Forelimb muscle (tissue), 1 donor: ENCODE measurements around the gene C1QTNF6. TPM values are rescaled to one million over a fixed set of nuclear protein-coding genes. Genes with fewer than 3 reads are reported as not detected.

Experiments
- DNase-seq: peaks from one replicate; pipeline ENCODE4 v3.0.0-alpha.2; 2013; ENCODE audit warnings: low read depth
- polyA plus RNA-seq: library from polyadenylated mRNA; unstranded; fragments of 120-200 nt; gene quantifications from one replicate; pipeline ENCODE4 v1.2.1, GENCODE V29; 2013; ENCODE audit not compliant: insufficient read length

C1QTNF6 gene
- polyA plus RNA-seq, 1 donor = 14.8 TPM

DNA sequence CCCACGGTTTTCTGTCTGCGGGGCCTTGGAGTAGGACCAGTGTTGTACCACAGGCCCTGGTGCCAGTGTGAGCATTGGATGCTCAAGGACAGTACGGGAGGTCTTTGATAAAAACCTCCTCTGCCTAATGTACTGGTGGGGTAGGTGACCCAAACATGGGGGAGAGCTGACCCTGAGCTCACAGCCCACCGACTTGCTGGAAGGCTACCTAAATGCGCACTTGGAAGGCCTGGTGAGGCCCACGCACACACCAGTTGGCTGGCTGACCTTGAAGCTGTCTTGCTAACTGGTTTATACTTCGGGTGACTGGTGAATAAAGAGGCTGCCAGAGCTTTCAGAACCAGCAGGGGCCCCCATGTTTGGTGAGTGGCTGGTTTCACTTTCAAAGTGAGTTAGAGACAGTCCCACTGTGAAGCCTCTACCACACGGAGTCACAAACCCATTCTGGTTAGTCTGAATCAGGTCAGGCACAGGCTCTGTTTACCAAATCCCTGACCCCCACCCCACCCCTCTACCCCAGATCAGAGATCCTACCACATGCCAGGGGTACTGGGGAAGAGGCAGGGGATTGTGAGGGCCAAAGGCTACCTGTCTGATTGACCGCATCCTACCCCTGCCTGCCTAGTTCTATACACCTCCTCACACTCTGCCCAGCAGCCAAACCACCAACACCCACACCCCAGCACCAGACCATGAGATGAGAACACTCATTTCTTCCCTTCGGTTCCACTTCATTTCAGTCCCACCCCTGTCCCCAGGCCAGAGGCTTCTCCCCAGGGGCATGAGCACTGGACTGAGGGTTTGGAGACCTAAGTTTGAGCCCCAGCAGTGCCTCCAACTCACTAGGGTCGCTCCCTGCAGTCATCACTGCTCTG, 25.6 kb downstream of the C1QTNF6 start:
- DNase-seq = no peak

- no peak for DNase-seq
These were observed 26.6 kb downstream of the C1QTNF6 start for GRCh38 chr22:37161443-37161842.

DNA sequence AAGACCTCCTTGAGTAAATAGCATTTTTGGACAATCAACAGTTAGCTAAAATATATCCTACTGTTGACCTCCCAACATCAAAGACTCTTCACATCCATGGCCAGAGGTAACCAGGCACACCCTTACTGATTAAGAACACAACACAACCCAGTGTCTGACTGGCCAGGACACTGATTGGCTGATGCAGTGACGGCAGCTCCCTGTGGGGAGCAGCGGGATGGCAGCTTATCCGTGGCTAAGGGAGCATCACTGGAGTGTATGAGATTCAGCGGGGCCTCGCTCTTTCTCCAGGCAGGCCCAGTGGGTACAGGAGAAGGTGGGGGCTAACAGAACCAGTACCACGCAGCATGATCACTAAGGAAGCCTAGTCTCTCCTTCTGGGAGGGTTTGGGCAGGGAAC, 28.0 kb downstream of the C1QTNF6 start:
- DNase-seq = no peak

- no peak for DNase-seq
These were observed 29.1 kb downstream of the C1QTNF6 start for GRCh38 chr22:37158963-37159290.

GRCh38 chr22:37157516-37158285, 30.3 kb downstream of the C1QTNF6 start:
- DNase-seq = no peak

GRCh38 chr22:37156686-37157435, 31.2 kb downstream of the C1QTNF6 start:
- no peak for DNase-seq

DNA sequence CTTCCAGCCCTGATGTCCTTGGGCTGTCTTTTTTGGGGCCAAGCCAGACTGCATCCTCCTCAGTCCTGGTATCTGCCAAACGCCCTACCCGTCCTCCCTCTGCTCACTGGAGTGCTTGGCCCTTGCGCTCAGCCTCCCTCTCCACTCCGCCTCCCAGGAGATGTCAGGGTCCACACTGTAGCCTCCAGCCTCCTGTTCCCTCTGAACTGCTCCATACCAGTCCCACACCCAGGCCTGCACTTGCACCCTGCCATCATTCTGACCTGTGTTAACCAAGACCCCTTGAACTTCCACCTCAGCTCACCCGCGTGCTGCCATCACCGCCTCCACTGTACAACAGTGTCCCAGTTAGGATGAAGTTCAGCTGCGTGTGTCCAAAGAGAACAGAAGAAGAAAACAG, 32.1 kb downstream of the C1QTNF6 start:
- DNase-seq = no peak

DNA sequence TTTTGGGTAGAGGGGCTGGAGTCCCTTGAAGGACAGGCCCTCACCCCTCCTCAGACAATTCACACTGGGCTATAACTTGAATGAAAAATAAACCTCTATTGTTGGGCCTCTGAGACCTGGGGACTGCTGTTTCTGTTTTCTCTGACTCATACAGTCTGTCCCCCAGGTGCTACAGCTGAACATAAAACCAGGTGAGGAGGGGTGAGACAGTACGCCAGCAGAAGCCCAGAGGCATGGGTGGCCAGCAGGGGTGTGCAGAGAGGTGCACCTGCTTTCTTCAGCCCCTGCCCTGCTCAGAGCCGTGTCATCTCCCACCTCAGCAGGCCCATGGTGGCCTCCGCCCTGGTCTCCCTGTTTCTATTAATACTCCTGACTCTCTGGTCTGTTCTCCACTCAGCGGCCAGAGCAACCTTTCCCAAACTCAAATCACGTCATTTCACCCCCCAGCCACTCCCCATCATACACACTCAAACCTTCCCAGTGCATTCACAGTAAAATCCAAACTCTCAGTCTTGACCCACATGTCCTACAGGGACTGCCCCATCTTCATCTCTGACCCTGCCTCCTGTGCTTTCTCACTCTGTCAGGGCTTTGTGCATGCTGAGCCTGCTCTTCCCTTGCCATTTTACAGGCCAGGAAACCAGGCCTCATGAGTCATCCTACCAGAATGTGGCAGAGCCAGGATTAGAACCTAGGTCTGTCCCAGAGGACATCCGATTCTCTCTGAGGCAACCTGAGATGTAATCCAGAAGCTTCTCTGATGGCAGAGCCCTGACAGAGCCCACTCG, 32.9 kb downstream of the C1QTNF6 start:
- no peak for DNase-seq

- no peak for DNase-seq
These were observed 34.1 kb downstream of the C1QTNF6 start for GRCh38 chr22:37153901-37154300.

DNA sequence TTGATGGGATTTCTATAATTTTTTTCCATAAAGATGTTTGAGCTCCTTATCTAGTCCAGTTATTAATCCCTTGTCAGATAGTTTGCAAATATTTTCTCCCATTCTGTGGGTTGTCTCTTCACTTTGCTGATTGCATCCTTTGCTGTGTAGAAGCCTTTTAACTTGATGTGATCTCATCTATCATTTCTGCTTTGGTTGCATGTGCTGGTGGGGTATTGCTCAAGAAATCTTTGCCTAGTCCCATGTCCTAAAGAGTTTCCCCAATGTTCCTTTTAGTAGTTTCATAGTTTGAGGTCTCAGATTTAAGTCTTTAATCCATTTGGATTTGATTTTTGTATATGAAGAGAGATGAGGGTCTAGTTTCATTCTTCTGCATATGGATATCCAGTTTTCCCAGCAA, 36.6 kb downstream of the C1QTNF6 start:
- DNase-seq = no peak

GRCh38 chr22:37150701-37151100, 37.3 kb downstream of the C1QTNF6 start:
- no peak for DNase-seq

GRCh38 chr22:37148742-37149665, 39.0 kb downstream of the C1QTNF6 start:
- no peak for DNase-seq

DNA sequence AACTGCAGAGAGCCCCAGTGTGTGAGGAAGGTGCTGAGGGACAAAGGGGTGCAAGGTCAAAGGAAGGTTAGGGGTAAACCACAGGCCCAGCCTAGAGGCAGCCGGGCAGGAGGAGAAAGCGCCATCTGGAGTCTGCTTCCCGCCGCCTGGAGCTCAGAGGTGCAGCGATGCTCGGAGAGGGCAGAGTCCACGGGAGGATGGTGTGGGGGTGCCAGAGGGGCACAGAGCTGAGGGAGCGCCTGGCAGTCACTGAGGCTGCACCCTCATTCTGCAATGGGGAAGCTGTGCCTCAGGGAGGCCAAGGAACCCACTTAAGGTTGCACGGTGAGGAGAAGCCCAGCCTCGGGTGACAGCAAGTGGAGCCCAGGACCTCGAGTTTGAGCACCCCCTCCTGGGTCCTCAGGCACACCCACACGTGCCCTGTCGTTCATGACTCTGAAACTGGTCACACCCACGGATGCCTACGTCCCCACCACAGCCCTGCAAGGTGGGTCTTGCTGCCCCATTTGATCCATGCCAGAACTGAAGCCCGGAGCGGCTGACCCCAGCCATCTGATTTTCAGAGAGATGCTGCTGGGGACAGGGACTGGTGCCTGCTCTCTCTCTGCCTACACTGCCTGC, 39.9 kb downstream of the C1QTNF6 start:
- no peak for DNase-seq

GRCh38 chr22:37147186-37147990, 40.7 kb downstream of the C1QTNF6 start:
- no peak for DNase-seq

DNA sequence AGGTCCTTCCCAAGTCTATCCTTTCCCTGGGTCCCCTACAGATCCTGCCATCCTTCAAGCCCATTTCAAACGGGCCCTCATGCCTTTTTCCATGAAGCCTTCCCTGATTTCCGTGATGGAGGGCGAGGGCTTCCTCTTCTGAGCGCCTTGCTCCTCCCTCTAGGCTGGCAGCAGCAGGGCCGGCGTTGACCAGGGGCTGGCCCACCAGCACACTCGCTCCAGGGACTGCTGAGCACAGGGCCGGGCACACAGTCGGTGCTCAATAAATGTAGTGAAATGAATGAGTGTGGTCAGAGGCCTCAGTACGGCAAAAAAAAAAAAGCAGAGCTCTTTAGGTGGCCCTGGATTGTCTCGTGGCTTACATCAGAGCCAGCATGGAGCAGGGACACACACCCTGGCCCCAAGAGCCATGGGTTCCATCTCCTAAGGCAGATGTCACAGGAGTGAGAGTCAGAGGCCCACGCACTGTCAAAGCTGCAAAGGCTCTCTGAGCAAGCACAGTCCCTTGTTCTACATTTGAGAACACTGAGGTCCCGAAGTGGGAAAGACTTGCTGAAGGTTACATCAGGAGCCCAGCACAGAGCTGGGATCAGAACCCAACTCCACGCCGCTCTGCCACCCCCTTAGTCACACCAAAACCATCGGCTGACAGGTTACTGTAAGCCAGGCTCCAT, 41.4 kb downstream of the C1QTNF6 start:
- no peak for DNase-seq

DNA sequence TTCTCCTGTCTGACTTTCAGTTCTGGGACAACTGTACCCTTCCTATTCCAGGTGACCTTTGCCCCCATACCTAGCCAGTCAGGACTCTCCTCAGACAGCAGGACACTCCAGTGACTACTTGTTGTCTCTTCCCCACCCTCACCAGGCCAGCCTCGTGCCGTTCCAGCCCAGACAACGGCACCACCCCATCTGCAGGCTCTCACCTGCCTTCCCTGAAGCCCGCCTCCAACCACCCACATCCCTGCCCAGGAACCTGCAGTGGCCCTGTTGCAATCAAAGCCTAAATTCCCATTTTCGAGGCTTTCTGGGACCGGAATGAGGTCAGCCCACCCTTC, 42.0 kb downstream of the C1QTNF6 start:
- no peak for DNase-seq

DNA sequence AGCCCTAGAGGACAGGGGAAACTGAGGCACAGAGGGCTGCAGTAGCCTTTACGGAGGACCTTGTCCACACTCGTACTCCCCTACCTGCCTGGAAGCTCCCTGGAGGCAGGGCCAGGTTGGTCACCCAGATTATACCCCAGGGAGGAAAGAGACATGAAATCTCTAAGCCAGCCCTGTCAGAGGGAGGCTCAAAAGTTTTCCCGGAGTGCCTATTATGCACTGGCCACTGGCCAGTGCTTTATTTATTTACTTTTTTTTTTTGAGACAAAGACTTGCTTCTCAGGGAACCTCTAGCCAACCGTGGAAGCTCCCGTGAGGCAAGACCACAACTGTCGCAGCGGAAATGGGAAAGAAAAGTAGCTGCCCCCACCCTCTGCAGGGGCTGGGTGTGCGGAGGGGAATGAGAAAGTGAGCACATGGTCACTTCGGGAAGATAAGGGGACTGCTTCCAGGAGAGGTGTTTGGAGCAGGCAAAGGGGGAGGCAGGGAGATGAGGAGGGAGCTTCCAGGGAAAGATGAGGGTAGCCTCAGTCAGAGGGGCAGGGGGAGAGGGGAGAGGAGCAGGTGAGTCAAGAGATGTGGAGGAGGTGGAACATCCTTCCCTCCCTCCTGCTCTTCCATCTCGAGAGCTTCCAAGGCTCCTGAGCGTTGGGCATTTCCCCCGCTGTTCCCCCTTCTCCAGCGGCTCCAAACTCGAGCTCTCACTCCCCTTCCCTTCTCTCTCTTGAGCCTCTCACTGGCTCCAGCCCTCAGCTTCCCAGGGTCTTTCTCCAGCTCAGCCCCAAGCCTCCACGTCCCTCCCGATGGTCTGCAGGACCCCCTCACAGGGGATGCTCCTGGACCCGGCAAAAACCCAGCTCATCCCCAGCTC, 42.6 kb downstream of the C1QTNF6 start:
- no peak for DNase-seq

GRCh38 chr22:37144180-37144554, 43.9 kb downstream of the C1QTNF6 start:
- DNase-seq = no peak
